H1 (cell line): ENCODE results near the gene SPON2. TPM values are rescaled to one million over a fixed set of nuclear protein-coding genes. Genes with fewer than 3 reads are reported as not detected.

ENCODE experiments used
- CTCF ChIA-PET: fragments of 300-600 bp; sonication (Branson Sonifier 250); formaldehyde crosslinking; loops from one replicate; lab custom pipeline; 2021; ENCODE audit not compliant: partially characterized antibody; lab: Charles Lee
- POLR2A ChIA-PET: fragments of 300-600 bp; sonication (Branson Sonifier 250); formaldehyde crosslinking; loops from one replicate; lab custom pipeline; 2021; ENCODE audit warnings: inconsistent platforms; ENCODE audit not compliant: partially characterized antibody; lab: Charles Lee
- DNase-seq, 2 experiments: peaks; one replicate each; pipeline versions ENCODE4 v3.0.0 to v3.0.0-alpha.2; 2010 to 2022; ENCODE audit warnings: low spot score in 2 of 2, low read depth in 1 of 2, mixed read lengths in 1 of 2
- FAIRE-seq: peaks from 2 replicates; lab custom pipeline; 2011; peaks lifted over from hg19 to GRCh38; lab: Jason Lieb, UNC
- H2AFZ ChIP-seq: 2 replicates; pipeline ENCODE4 v1.8.1; 2012; ENCODE audit warnings: low read length, inconsistent platforms
- H2AK5ac ChIP-seq: 2 replicates; pipeline ENCODE4 v1.6.1; 2013; ENCODE audit warnings: low read depth, low read length
- H2BK120ac ChIP-seq: replicated peaks from 2 replicates; pipeline ENCODE3; 2013; ENCODE audit warnings: low read depth, low read length, inconsistent platforms
- H2BK12ac ChIP-seq: 2 replicates; pipeline ENCODE4 v1.6.1; 2013; ENCODE audit warnings: low read depth, low read length
- H2BK15ac ChIP-seq: 2 replicates; pipeline ENCODE4 v1.6.1; 2013; ENCODE audit warnings: low read length
- H2BK20ac ChIP-seq: 2 replicates; pipeline ENCODE4 v1.6.1; 2013; ENCODE audit warnings: low read length
- H2BK5ac ChIP-seq: 2 replicates; pipeline ENCODE4 v1.6.1; 2013; ENCODE audit warnings: low read depth, low read length
- H3K14ac ChIP-seq: 2 replicates; pipeline ENCODE4 v1.6.1; 2013; ENCODE audit warnings: inconsistent platforms; ENCODE audit not compliant: insufficient read length
- H3K18ac ChIP-seq: 2 replicates; pipeline ENCODE4 v1.6.1; 2013; ENCODE audit warnings: low read length; ENCODE audit errors: extremely low read depth
- H3K23ac ChIP-seq: 2 replicates; pipeline ENCODE4 v1.6.1; 2013; ENCODE audit warnings: inconsistent platforms; ENCODE audit not compliant: insufficient read length
- H3K23me2 ChIP-seq: 2 replicates; pipeline ENCODE4 v1.6.1; 2013; ENCODE audit warnings: low read depth, low read length
- H3K27ac ChIP-seq: 2 replicates; pipeline ENCODE4 v1.6.1; 2011; ENCODE audit warnings: low read depth, low read length, inconsistent platforms
- H3K27me3 ChIP-seq, 4 experiments: replicated peaks in 1 of 4; 1 replicate in 1 of 4; 2 replicates in 3 of 4; pipeline versions ENCODE4 v1.6.1 to v1.8.1; 2011 to 2013; ENCODE audit warnings: low read length in 3 of 4, mild to moderate bottlenecking in 3 of 4, inconsistent platforms in 2 of 4, mixed read lengths in 2 of 4, moderate library complexity in 1 of 4; ENCODE audit not compliant: control insufficient read depth in 3 of 4, insufficient read depth in 3 of 4; ENCODE audit errors: extremely low read depth in 1 of 4
- H3K36me3 ChIP-seq, 4 experiments: 2 replicates each; pipeline versions ENCODE4 v1.6.1 to v1.8.1; 2011 to 2013; ENCODE audit warnings: mild to moderate bottlenecking in 4 of 4, low read length in 3 of 4, moderate library complexity in 2 of 4, control low read depth in 1 of 4, inconsistent platforms in 1 of 4; ENCODE audit not compliant: insufficient read depth in 4 of 4, control insufficient read depth in 2 of 4
- H3K4ac ChIP-seq: replicated peaks from 2 replicates; pipeline ENCODE3; 2013; ENCODE audit warnings: low read length, low read depth, mixed read lengths, inconsistent platforms; ENCODE audit not compliant: insufficient read length
- H3K4me1 ChIP-seq, 4 experiments: replicated peaks in 1 of 4; 1 replicate in 1 of 4; 2 replicates in 3 of 4; pipeline versions ENCODE4 v1.6.1 to v1.8.1; 2011 to 2013; ENCODE audit warnings: low read length in 3 of 4, inconsistent platforms in 2 of 4, mixed read lengths in 1 of 4; ENCODE audit not compliant: insufficient read depth in 4 of 4, control insufficient read depth in 3 of 4
- H3K4me2 ChIP-seq, 2 experiments: 2 replicates each; pipeline versions ENCODE4 v1.6.1 to v1.8.1; 2011 to 2013; ENCODE audit warnings: low read depth in 2 of 2, low read length in 2 of 2, control low read depth in 1 of 2, inconsistent platforms in 1 of 2, mild to moderate bottlenecking in 1 of 2; ENCODE audit not compliant: insufficient read depth in 1 of 2
- H3K4me3 ChIP-seq, 4 experiments: fragments of 200-600, 300-600 bp in 1 of 4; sonication (generic), shearing (Covaris generic), sonication (Bioruptor Twin) in 1 of 4; 2 replicates each; pipeline versions ENCODE4 v1.5.1 to v1.8.1; 2011 to 2016; ENCODE audit warnings: low read length in 4 of 4, low read depth in 3 of 4, control low read depth in 2 of 4, inconsistent platforms in 2 of 4, mild to moderate bottlenecking in 2 of 4, mixed read lengths in 1 of 4, moderate library complexity in 1 of 4; ENCODE audit not compliant: insufficient read depth in 2 of 4; ENCODE audit errors: extremely low read depth in 1 of 4
- H3K56ac ChIP-seq: replicated peaks from 2 replicates; pipeline ENCODE3; 2013; ENCODE audit warnings: low read depth, mild to moderate bottlenecking, mixed read lengths, low read length, inconsistent platforms; ENCODE audit not compliant: insufficient read length
- H3K79me1 ChIP-seq: 2 replicates; pipeline ENCODE4 v1.6.1; 2013; ENCODE audit warnings: low read depth, low read length, control low read depth
- H3K79me2 ChIP-seq, 2 experiments: 2 replicates each; pipeline versions ENCODE4 v1.6.1 to v1.8.1; 2012 to 2013; ENCODE audit warnings: low read length in 2 of 2, mild to moderate bottlenecking in 2 of 2, inconsistent platforms in 1 of 2; ENCODE audit not compliant: insufficient read depth in 2 of 2, control insufficient read depth in 1 of 2
- H3K9ac ChIP-seq, 4 experiments: replicated peaks in 1 of 4; 1 replicate in 1 of 4; 2 replicates in 3 of 4; pipeline versions ENCODE4 v1.6.1 to v1.8.1; 2011 to 2013; ENCODE audit warnings: low read depth in 3 of 4, low read length in 3 of 4, control low read depth in 2 of 4, mild to moderate bottlenecking in 2 of 4, moderate library complexity in 2 of 4, inconsistent platforms in 1 of 4; ENCODE audit errors: extremely low read depth in 1 of 4
- H3K9me3 ChIP-seq, 2 experiments: 2 replicates each; pipeline versions ENCODE4 v1.6.1 to v1.8.1; 2012 to 2013; ENCODE audit warnings: mild to moderate bottlenecking in 2 of 2, moderate library complexity in 2 of 2, control low read depth in 1 of 2, inconsistent platforms in 1 of 2, low read depth in 1 of 2, low read length in 1 of 2, mixed read lengths in 1 of 2; ENCODE audit not compliant: insufficient read depth in 2 of 2
- H4K20me1 ChIP-seq, 2 experiments: replicated peaks in 1 of 2; 2 replicates each; pipeline versions ENCODE3 to v1.8.1; 2011 to 2013; ENCODE audit warnings: inconsistent platforms in 2 of 2, low read length in 2 of 2, mild to moderate bottlenecking in 1 of 2; ENCODE audit not compliant: insufficient read depth in 2 of 2, control insufficient read depth in 1 of 2
- H4K5ac ChIP-seq: 2 replicates; pipeline ENCODE4 v1.6.1; 2013; ENCODE audit warnings: low read length, low read depth, mixed read lengths, inconsistent platforms; ENCODE audit not compliant: insufficient read length
- H4K8ac ChIP-seq: 2 replicates; pipeline ENCODE4 v1.8.0; 2013; ENCODE audit warnings: mild to moderate bottlenecking, moderate library complexity, low read length, inconsistent platforms; ENCODE audit not compliant: insufficient read depth; ENCODE audit errors: extremely low read depth
- H4K91ac ChIP-seq: replicated peaks from 2 replicates; pipeline ENCODE3; 2013; ENCODE audit warnings: low read length, mixed read lengths, inconsistent platforms; ENCODE audit not compliant: insufficient read length
- ATF2 ChIP-seq: IDR thresholded peaks from 2 replicates; pipeline ENCODE4 v1.6.1; 2012; ENCODE audit warnings: low read length, inconsistent platforms
- CHD1 ChIP-seq: IDR thresholded peaks from 2 replicates; pipeline ENCODE4 v1.6.1; 2012; ENCODE audit warnings: low read depth, low read length, improper control_type of control experiment
- EZH2 ChIP-seq: fragments of 200-600 bp; sonication (generic); IDR thresholded peaks from 2 replicates; pipeline ENCODE4 v1.7.1; 2012; ENCODE audit warnings: low read depth, mild to moderate bottlenecking, moderate library complexity, low read length, inconsistent platforms; ENCODE audit not compliant: severe bottlenecking
- HDAC6 ChIP-seq: IDR thresholded peaks from one replicate; pipeline ENCODE4 v1.7.1; 2012; ENCODE audit warnings: low read depth, mild to moderate bottlenecking, inconsistent platforms, low read length, moderate library complexity
- JUN ChIP-seq: IDR thresholded peaks from 2 replicates; pipeline ENCODE4 v1.6.1; 2011; ENCODE audit warnings: low read depth, mild to moderate bottlenecking, improper control_type of control experiment, low read length
- KDM4A ChIP-seq: IDR thresholded peaks from one replicate; pipeline ENCODE4 v1.7.1; 2012; ENCODE audit warnings: low read depth, mild to moderate bottlenecking, moderate library complexity, low read length, inconsistent platforms; ENCODE audit not compliant: severe bottlenecking
- NANOG ChIP-seq: IDR thresholded peaks from 2 replicates; pipeline ENCODE4 v1.6.1; 2011; ENCODE audit warnings: low read length, low read depth, mild to moderate bottlenecking, inconsistent platforms; ENCODE audit not compliant: insufficient read depth, poor library complexity, severe bottlenecking
- SIRT6 ChIP-seq: IDR thresholded peaks from one replicate; pipeline ENCODE4 v1.7.1; 2012; ENCODE audit warnings: low read length, inconsistent platforms
- SP1 ChIP-seq: IDR thresholded peaks from 2 replicates; pipeline ENCODE4 v1.6.1; 2011; ENCODE audit warnings: low read depth, low read length
- WGBS, 2 experiments: shearing (Covaris generic) in 1 of 2; methylation state at CpG; one replicate each; pipeline versions ENCODE4 v1.1.6 to v1.1.7; 2013 to 2015; ENCODE audit warnings: low lambda C conversion rate in 2 of 2, mixed read lengths in 2 of 2, inconsistent platforms in 1 of 2, low coverage in 1 of 2, missing lambda C conversion rate in 1 of 2; ENCODE audit not compliant: insufficient replicate concordance in 2 of 2, insufficient coverage in 1 of 2, insufficient read length in 1 of 2; ENCODE audit errors: extremely low coverage in 1 of 2, missing lambda C conversion rate in 1 of 2; 5-methylcytosine and 5-hydroxymethylcytosine counted together
- polyA plus RNA-seq, 7 experiments: library from polyadenylated mRNA; depleted of rRNA in 3 of 7; stranded (reverse) in 5 of 7; unstranded in 2 of 7; fragments of >200 nt in 5 of 7; fragments of 200-250 nt in 2 of 7; gene quantifications; 1 replicate in 5 of 7; 2 replicates in 1 of 7; 4 replicates in 1 of 7; pipeline versions ENCODE4 v1.2.1 to v1.2.3, GENCODE V29; 2011 to 2013; ENCODE audit warnings: missing spikeins in 2 of 7, mixed read lengths in 2 of 7
- total RNA-seq: library from RNA; stranded (reverse); fragmentation: NEBNext Ultra II Directional; extraction: Animal tissue kit (Norgen Biotek cat#: 25700); gene quantifications from 2 replicates; pipeline ENCODE4 v1.2.1, GENCODE V29; 2021

Gene SPON2
- total and polyA plus RNA-seq, 2 of the 8 experiments (the other 6 are each of a cell fraction or from before 2014, with no cell fraction given): 2.8 to 3.2 TPM

GRCh38 chr4:1176398-1177273 lies 4.3 kb upstream of the SPON2 start:
- CTCF ChIA-PET: interaction anchor here (1.6 kb wide), 1 partner anchor 9 kb away, joined by 6 read pairs; no protein-coding TSS in a partner anchor
- no peak overlapping the region for H3K18ac ChIP-seq
- no peak for FAIRE-seq
- no peak for TF ChIP-seq HDAC6
- TF ChIP-seq NANOG: no peak
- no peak for TF ChIP-seq ATF2
- no peak for TF ChIP-seq KDM4A
- no peak for TF ChIP-seq EZH2
- TF ChIP-seq CHD1: no peak
- no peak for TF ChIP-seq SIRT6
- TF ChIP-seq JUN: no peak
- no peak for TF ChIP-seq SP1

More at GRCh38 chr4:1176398-1177273, 4.3 kb upstream of the SPON2 start:
- Histone ChIP-seq H3K23ac (no peak overlapping the region), H2BK120ac (no peak overlapping the region), H3K4ac (no peak overlapping the region), H3K27me3 (peaks cover 14 to 25% (median 20%) of the 10 kb centered on the region in 4 experiments), H3K79me1 (no peaks in the 10 kb centered on the region), H3K56ac (no peak overlapping the region), H3K36me3 (no peaks in the 10 kb centered on the region; a peak in 1 of 8 replicates), H4K5ac (no peak overlapping the region), H2AFZ (no peak overlapping the region), H3K4me1 (peaks cover 0 to 10% (median 3%) of the 10 kb centered on the region in 4 experiments; a peak in 5 of 7 replicates), H4K20me1 (peaks cover 0 to 2% of the 10 kb centered on the region in 2 experiments), H4K8ac (no peak overlapping the region), H3K4me2 (no peak overlapping the region), H2AK5ac (0 out of 2 replicates have a peak overlapping the region, but pooled peaks have one; percentile 53), H3K4me3 (no peak overlapping the region), H3K9me3 (peaks cover 14 to 16% of the 10 kb centered on the region in 2 experiments), H4K91ac (no peak overlapping the region), H2BK12ac (no peak overlapping the region), H3K9ac (no peak overlapping the region), H3K23me2 (peaks cover 4% of the 10 kb centered on the region; the same call in 1 of the 2 replicates), H2BK20ac (no peak overlapping the region), H2BK5ac (no peak overlapping the region), H3K14ac (no peak overlapping the region), H3K79me2 (no peaks in the 10 kb centered on the region; a peak in 1 of 4 replicates), H3K27ac (no peak overlapping the region), H2BK15ac (no peak overlapping the region)
- WGBS, 2 experiments: 75% methylated on average over 1 of the region's 1 CpG; no CpG with 5 or more reads in 1 of the 2 experiments
- POLR2A ChIA-PET: no interaction called here
- DNase-seq: no peak
